Kidney epithelial cell (primary cell): ENCODE data around the gene DPEP1. TPM values are rescaled to one million over a fixed set of nuclear protein-coding genes. Genes with fewer than 3 reads are reported as not detected.

Experiments used
- DNase-seq: peaks from one replicate; pipeline ENCODE4 v3.0.0-alpha.2; 2010; ENCODE audit warnings: low read depth
- H3K27me3 ChIP-seq: 2 replicates; pipeline ENCODE4 v1.6.0; 2011; ENCODE audit warnings: low read length; ENCODE audit not compliant: control insufficient read depth, insufficient read depth
- H3K36me3 ChIP-seq: 2 replicates; pipeline ENCODE4 v1.5.1; 2011; ENCODE audit warnings: low read length; ENCODE audit not compliant: control insufficient read depth, insufficient read depth
- H3K4me3 ChIP-seq: 2 replicates; pipeline ENCODE4 v1.5.1; 2011; ENCODE audit warnings: low read depth, mild to moderate bottlenecking, control low read depth, low read length
- total RNA-seq: library from RNA; depleted of rRNA; stranded (reverse); fragments of >200 nt; gene quantifications from 2 replicates; pipeline ENCODE4 v1.2.3, GENCODE V29; 2015
- TF ChIP-seq, protein P1 (sequence below): IDR thresholded peaks from 2 replicates; pipeline ENCODE4 v1.5.1; 2011; ENCODE audit warnings: mild to moderate bottlenecking, moderate library complexity, low read length, control low read depth, inconsistent platforms; ENCODE audit not compliant: insufficient read depth, poor library complexity, severe bottlenecking

DPEP1 gene
- total RNA-seq, 1 donor from 2014 or later: 1.2 TPM

DNA sequence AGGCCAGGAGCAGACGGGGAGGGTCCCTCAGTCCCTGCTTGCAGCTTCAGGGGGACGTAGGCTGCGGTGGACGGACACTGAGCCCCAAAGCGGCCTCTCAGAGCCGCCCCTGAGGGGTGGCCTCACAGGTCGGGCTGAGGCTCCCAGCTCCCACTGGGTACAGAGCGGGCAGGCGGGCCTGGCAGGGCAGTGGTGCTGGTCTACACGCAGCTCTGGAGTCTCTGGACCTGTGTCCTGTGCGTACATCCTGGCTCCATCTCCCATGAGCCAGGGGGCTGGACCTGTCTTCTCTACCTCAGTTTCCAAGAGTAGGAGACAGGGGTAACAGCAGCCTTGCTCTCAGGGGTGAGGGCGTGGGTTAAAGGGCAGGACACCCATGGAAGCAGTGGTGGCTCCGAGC lies 1.7 kb downstream of the DPEP1 start:
- H3K36me3 ChIP-seq: no peaks in the 10 kb centered on the region
- H3K27me3 ChIP-seq: peaks cover 15% of the 10 kb centered on the region
- TF ChIP-seq, protein P1, sequence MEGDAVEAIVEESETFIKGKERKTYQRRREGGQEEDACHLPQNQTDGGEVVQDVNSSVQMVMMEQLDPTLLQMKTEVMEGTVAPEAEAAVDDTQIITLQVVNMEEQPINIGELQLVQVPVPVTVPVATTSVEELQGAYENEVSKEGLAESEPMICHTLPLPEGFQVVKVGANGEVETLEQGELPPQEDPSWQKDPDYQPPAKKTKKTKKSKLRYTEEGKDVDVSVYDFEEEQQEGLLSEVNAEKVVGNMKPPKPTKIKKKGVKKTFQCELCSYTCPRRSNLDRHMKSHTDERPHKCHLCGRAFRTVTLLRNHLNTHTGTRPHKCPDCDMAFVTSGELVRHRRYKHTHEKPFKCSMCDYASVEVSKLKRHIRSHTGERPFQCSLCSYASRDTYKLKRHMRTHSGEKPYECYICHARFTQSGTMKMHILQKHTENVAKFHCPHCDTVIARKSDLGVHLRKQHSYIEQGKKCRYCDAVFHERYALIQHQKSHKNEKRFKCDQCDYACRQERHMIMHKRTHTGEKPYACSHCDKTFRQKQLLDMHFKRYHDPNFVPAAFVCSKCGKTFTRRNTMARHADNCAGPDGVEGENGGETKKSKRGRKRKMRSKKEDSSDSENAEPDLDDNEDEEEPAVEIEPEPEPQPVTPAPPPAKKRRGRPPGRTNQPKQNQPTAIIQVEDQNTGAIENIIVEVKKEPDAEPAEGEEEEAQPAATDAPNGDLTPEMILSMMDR: no peak
- no peak overlapping the region for H3K4me3 ChIP-seq
- no peak for DNase-seq

- Histone ChIP-seq H3K4me3 (no peak overlapping the region), H3K36me3 (no peaks in the 10 kb centered on the region), H3K27me3 (peaks cover 18% of the 10 kb centered on the region)
- no peak for DNase-seq
- TF ChIP-seq, protein P1: peak; percentile 81
Measured at GRCh38 chr16:89615596-89616090, 2.2 kb downstream of the DPEP1 start.

DNA sequence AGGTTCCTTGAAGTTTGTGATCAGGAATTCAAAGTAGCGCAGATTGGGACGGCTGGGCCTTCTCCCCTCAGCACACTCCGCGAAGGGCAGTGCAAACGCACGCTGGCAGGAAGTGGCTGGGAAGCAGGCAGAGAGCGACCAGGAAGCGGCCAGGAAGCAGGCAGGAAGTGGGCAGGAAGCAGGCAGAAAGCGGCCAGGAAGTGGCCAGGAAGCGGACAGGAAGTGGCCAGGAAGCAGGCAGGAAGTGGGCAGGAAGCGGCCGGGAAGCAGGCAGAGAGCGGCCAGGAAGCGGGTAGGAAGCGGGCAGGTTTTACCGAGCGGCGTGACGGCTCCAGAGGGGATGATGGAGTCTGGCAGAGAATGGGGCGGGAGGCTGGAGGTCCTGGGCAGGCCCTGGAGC lies 3.2 kb downstream of the DPEP1 start:
- TF ChIP-seq, protein P1: no peak
- Histone ChIP-seq H3K36me3 (no peaks in the 10 kb centered on the region), H3K4me3 (no peak overlapping the region), H3K27me3 (peaks cover 21% of the 10 kb centered on the region)
- DNase-seq: no peak

- Histone ChIP-seq H3K4me3 (no peak overlapping the region), H3K27me3 (peaks cover 25% of the 10 kb centered on the region), H3K36me3 (no peaks in the 10 kb centered on the region)
- TF ChIP-seq, protein P1: no peak
- no peak for DNase-seq
Measured at GRCh38 chr16:89617036-89617435, 3.6 kb downstream of the DPEP1 start.

DNA sequence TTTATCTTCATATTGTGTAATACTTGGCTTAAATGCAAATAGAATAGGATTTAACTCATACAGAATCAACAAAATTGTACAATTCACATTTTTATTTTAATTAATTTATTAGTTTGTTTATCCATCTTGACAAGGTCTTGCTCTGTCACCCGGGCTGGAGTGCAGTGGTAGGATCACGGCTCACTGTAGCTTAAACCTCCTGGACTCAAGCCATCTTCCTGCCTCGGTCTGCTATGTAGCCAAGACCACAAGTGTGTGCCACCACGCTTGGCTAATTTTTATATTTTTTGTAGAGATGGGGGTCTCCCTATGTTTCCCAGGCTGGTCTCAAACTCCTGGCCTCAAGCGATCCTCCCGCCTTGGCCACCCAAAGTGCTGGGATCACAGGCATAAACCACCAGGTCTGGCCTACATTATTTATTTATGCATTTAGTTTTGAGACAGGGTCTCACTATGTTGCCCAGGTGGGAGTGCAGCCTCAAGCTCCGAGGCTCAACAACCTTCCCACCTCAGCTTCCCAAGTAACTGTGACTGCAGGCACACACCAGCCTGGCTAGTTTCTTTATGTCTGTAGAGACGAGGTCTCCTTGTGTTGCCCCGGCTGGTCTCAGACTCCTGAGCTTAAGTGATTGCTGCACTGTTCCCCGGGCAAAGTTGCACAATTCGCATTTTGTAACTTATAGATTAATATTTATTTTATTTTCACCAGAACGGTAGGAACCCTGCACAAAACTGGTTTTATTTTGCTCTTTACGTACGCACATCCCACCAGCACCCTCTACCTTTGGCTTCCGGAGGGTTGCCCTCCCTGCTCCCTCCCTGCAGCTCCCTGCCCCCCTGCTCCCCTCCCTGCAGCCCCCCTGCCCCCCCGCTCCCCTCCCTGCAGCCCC lies 4.9 kb downstream of the DPEP1 start:
- TF ChIP-seq, protein P1: no peak
- Histone ChIP-seq H3K4me3 (no peak overlapping the region), H3K36me3 (no peaks in the 10 kb centered on the region), H3K27me3 (peaks cover 34% of the 10 kb centered on the region)
- no peak for DNase-seq
